GM23338 (cell line): Measurements from ENCODE around the gene DNAJC4. TPM values are rescaled to one million over a fixed set of nuclear protein-coding genes. Genes with fewer than 3 reads are reported as not detected.

Experiments
- ATAC-seq: fragments of 200-7000 bp; cut with Tn5 transposase; 3 replicates; pipeline ENCODE4 v1.9.1; 2020
- DNase-seq: peaks from one replicate; pipeline ENCODE4 v3.0.0-alpha.2; 2015; ENCODE audit warnings: low spot score
- H2AFZ ChIP-seq: fragments of 200-600 bp; sonication (generic); 2 replicates; pipeline ENCODE4 v1.8.0; 2016; ENCODE audit warnings: antibody characterized with exemption, mild to moderate bottlenecking, moderate library complexity
- H3F3A ChIP-seq: fragments of 200-600 bp; sonication (generic); replicated peaks from 2 replicates; pipeline ENCODE4 v1.8.0; 2017; ENCODE audit warnings: antibody characterized with exemption, mixed run types, low read depth
- H3K27ac ChIP-seq: fragments of 200-600 bp; sonication (generic); 2 replicates; pipeline ENCODE4 v1.6.1; 2016; ENCODE audit warnings: low read depth
- H3K27me3 ChIP-seq: fragments of 200-600 bp; sonication (generic); 2 replicates; pipeline ENCODE4 v1.8.0; 2016; ENCODE audit warnings: mild to moderate bottlenecking, mixed run types, moderate library complexity; ENCODE audit not compliant: insufficient read depth
- H3K36me3 ChIP-seq: fragments of 200-600 bp; sonication (generic); 2 replicates; pipeline ENCODE4 v1.8.0; 2016; ENCODE audit warnings: mild to moderate bottlenecking; ENCODE audit not compliant: insufficient read depth
- H3K4me1 ChIP-seq: fragments of 200-600 bp; sonication (generic); 2 replicates; pipeline ENCODE4 v1.8.0; 2016; ENCODE audit warnings: mild to moderate bottlenecking, moderate library complexity; ENCODE audit not compliant: insufficient read depth
- H3K4me2 ChIP-seq: fragments of 200-600 bp; sonication (generic); 2 replicates; pipeline ENCODE4 v1.7.1; 2017; ENCODE audit warnings: mixed run types
- H3K4me3 ChIP-seq: fragments of 200-600 bp; sonication (generic); 2 replicates; pipeline ENCODE4 v1.6.1; 2016; ENCODE audit warnings: mixed run types
- H3K79me2 ChIP-seq: fragments of 200-600 bp; sonication (generic); replicated peaks from 2 replicates; pipeline ENCODE4 v1.8.0; 2017; ENCODE audit warnings: mild to moderate bottlenecking; ENCODE audit not compliant: insufficient read depth
- H3K9me2 ChIP-seq: fragments of 200-600 bp; sonication (generic); 2 replicates; pipeline ENCODE4 v1.8.0; 2017; ENCODE audit not compliant: insufficient read depth
- H4K20me1 ChIP-seq: fragments of 200-600 bp; sonication (generic); replicated peaks from 2 replicates; pipeline ENCODE4 v1.8.0; 2017; ENCODE audit warnings: mild to moderate bottlenecking; ENCODE audit not compliant: insufficient read depth
- H3K27ac Mint-ChIP-seq: 2 replicates; pipeline ENCODE4 v1.8.0; 2020; ENCODE audit warnings: inconsistent platforms, mild to moderate bottlenecking, moderate library complexity, mixed read lengths
- H3K27me3 Mint-ChIP-seq: 3 replicates; pipeline ENCODE4 v1.8.0; 2022; ENCODE audit warnings: low read depth, mild to moderate bottlenecking, moderate library complexity, mixed read lengths, inconsistent platforms; ENCODE audit not compliant: insufficient read depth, poor library complexity
- H3K36me3 Mint-ChIP-seq: 3 replicates; pipeline ENCODE4 v1.8.0; 2021; ENCODE audit warnings: low read depth, mild to moderate bottlenecking, inconsistent platforms, moderate library complexity, mixed read lengths
- H3K4me1 Mint-ChIP-seq: 3 replicates; pipeline ENCODE4 v1.8.0; 2020; ENCODE audit warnings: mild to moderate bottlenecking, inconsistent platforms, mixed read lengths
- H3K4me3 Mint-ChIP-seq: 3 replicates; pipeline ENCODE4 v1.8.0; 2021; ENCODE audit warnings: moderate library complexity, mild to moderate bottlenecking, inconsistent platforms, mixed read lengths
- H3K9me3 Mint-ChIP-seq: 3 replicates; pipeline ENCODE4 v1.8.0; 2020; ENCODE audit warnings: moderate library complexity, mild to moderate bottlenecking, inconsistent platforms, mixed read lengths
- CREB1 ChIP-seq: fragments of 250-450 bp; sonication (Bioruptor Pico); IDR thresholded peaks from 2 replicates; pipeline ENCODE4 v1.5.0; 2020; ENCODE audit warnings: low read depth, mild to moderate bottlenecking, moderate library complexity
- CTCF ChIP-seq, 2 experiments: fragments of 200-600 bp in 1 of 2; sonication (generic) in 1 of 2; conservative IDR thresholded peaks; 2 replicates each; pipeline versions ENCODE4 v1.5.1 to v1.6.1; 2016 to 2017; ENCODE audit warnings: antibody characterized with exemption in 2 of 2, low read depth in 2 of 2, mild to moderate bottlenecking in 2 of 2, moderate library complexity in 1 of 2
- EZH2 ChIP-seq: fragments of 200-600 bp; sonication (generic); IDR thresholded peaks from one replicate; pipeline ENCODE4 v1.8.0; 2017; ENCODE audit warnings: antibody characterized with exemption, mild to moderate bottlenecking, low read depth; ENCODE audit not compliant: unreplicated experiment
- EZH2phosphoT487 ChIP-seq: fragments of 200-600 bp; sonication (generic); IDR thresholded peaks from one replicate; pipeline ENCODE4 v1.8.1; 2018; ENCODE audit warnings: antibody characterized with exemption; ENCODE audit not compliant: unreplicated experiment
- JUNB ChIP-seq: IDR thresholded peaks from one replicate; pipeline ENCODE4 v1.6.1; 2016; ENCODE audit warnings: antibody characterized with exemption; ENCODE audit not compliant: unreplicated experiment
- NANOG ChIP-seq: IDR thresholded peaks from 2 replicates; pipeline ENCODE4 v1.6.1; 2016; ENCODE audit warnings: antibody characterized with exemption, borderline replicate concordance
- POLR2AphosphoS5 ChIP-seq: IDR thresholded peaks from 2 replicates; pipeline ENCODE4 v1.6.1; 2016; ENCODE audit warnings: antibody characterized with exemption, low read depth
- STAT1 ChIP-seq: IDR thresholded peaks from one replicate; pipeline ENCODE4 v1.6.1; 2016; ENCODE audit warnings: antibody characterized with exemption; ENCODE audit not compliant: unreplicated experiment
- ZNF114 ChIP-seq: fragments of 250-450 bp; sonication (Bioruptor Pico); IDR thresholded peaks from 2 replicates; pipeline ENCODE4 v1.5.0; 2020; ENCODE audit warnings: mild to moderate bottlenecking, moderate library complexity
- ZNF331 ChIP-seq: fragments of 250-450 bp; sonication (Bioruptor Pico); IDR thresholded peaks from 2 replicates; pipeline ENCODE4 v1.5.0; 2020; ENCODE audit warnings: low read depth, mild to moderate bottlenecking, moderate library complexity
- polyA plus RNA-seq: library from polyadenylated mRNA; unstranded; fragments of >200 nt; fragmentation: Nextera tagmentation; extraction: Ambion mirVana; gene quantifications from 2 replicates; pipeline ENCODE4 v1.2.1, GENCODE V29; 2016
- total RNA-seq: library from RNA; depleted of rRNA; stranded (reverse); fragments of >200 nt; shearing (Covaris generic); gene quantifications from 2 replicates; pipeline ENCODE4 v1.2.3, GENCODE V29; 2014
- TF ChIP-seq, protein P1 (sequence below): IDR thresholded peaks from 2 replicates; pipeline ENCODE4 v1.6.1; 2016; ENCODE audit warnings: antibody characterized with exemption
- TF ChIP-seq, protein P2 (sequence below): IDR thresholded peaks from one replicate; pipeline ENCODE4 v1.6.1; 2018; ENCODE audit warnings: antibody characterized with exemption; ENCODE audit not compliant: unreplicated experiment
- TF ChIP-seq, protein P3 (sequence below): fragments of 250-450 bp; sonication (Bioruptor Pico); IDR thresholded peaks from 2 replicates; pipeline ENCODE4 v1.5.0; 2020; ENCODE audit warnings: mild to moderate bottlenecking, moderate library complexity

The DNAJC4 gene
- total and polyA plus RNA-seq, 2 experiments from 2014 or later: 10.5 to 34.4 TPM

GRCh38 chr11:64224891-64225607, 5.3 kb upstream of the DNAJC4 start:
- H3K36me3 Mint-ChIP-seq: no peaks in the 10 kb centered on the region
- peaks cover 4% of the 10 kb centered on the region for H3K27me3 Mint-ChIP-seq
- no peaks in the 10 kb centered on the region for H3K9me3 Mint-ChIP-seq
- Histone ChIP-seq H2AFZ (no peak overlapping the region), H3K4me1 (no peaks in the 10 kb centered on the region; the same call in 1 of the 2 replicates), H3K27ac (no peak overlapping the region), H3F3A (0 out of 2 replicates have a peak, but pooled peaks cover 5% of the 10 kb centered on the region), H3K9me2 (no peaks in the 10 kb centered on the region), H3K79me2 (no peaks in the 10 kb centered on the region; the same call in 1 of the 2 replicates), H3K27me3 (no peaks in the 10 kb centered on the region), H3K4me2 (peak overlapping the region; percentile 97), H3K36me3 (no peaks in the 10 kb centered on the region; the same call in 1 of the 2 replicates), H3K4me3 (peak overlapping the region; percentile 98), H4K20me1 (no peaks in the 10 kb centered on the region)
- peak overlapping the region; percentile 89 for H3K4me3 Mint-ChIP-seq
- no peak for DNase-seq
- no peak; the same call in 2 of the 3 replicates for ATAC-seq
- peaks cover 11% of the 10 kb centered on the region for H3K4me1 Mint-ChIP-seq
- TF ChIP-seq NANOG: no peak
- TF ChIP-seq CREB1 (CRISPR knock-in tag): no peak
- no peak for TF ChIP-seq EZH2
- no peak for TF ChIP-seq STAT1
- no peak for TF ChIP-seq EZH2phosphoT487
- no peak for TF ChIP-seq POLR2AphosphoS5
- TF ChIP-seq, protein P1, sequence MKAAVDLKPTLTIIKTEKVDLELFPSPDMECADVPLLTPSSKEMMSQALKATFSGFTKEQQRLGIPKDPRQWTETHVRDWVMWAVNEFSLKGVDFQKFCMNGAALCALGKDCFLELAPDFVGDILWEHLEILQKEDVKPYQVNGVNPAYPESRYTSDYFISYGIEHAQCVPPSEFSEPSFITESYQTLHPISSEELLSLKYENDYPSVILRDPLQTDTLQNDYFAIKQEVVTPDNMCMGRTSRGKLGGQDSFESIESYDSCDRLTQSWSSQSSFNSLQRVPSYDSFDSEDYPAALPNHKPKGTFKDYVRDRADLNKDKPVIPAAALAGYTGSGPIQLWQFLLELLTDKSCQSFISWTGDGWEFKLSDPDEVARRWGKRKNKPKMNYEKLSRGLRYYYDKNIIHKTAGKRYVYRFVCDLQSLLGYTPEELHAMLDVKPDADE: no peak
- TF ChIP-seq, protein P2, sequence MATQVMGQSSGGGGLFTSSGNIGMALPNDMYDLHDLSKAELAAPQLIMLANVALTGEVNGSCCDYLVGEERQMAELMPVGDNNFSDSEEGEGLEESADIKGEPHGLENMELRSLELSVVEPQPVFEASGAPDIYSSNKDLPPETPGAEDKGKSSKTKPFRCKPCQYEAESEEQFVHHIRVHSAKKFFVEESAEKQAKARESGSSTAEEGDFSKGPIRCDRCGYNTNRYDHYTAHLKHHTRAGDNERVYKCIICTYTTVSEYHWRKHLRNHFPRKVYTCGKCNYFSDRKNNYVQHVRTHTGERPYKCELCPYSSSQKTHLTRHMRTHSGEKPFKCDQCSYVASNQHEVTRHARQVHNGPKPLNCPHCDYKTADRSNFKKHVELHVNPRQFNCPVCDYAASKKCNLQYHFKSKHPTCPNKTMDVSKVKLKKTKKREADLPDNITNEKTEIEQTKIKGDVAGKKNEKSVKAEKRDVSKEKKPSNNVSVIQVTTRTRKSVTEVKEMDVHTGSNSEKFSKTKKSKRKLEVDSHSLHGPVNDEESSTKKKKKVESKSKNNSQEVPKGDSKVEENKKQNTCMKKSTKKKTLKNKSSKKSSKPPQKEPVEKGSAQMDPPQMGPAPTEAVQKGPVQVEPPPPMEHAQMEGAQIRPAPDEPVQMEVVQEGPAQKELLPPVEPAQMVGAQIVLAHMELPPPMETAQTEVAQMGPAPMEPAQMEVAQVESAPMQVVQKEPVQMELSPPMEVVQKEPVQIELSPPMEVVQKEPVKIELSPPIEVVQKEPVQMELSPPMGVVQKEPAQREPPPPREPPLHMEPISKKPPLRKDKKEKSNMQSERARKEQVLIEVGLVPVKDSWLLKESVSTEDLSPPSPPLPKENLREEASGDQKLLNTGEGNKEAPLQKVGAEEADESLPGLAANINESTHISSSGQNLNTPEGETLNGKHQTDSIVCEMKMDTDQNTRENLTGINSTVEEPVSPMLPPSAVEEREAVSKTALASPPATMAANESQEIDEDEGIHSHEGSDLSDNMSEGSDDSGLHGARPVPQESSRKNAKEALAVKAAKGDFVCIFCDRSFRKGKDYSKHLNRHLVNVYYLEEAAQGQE: no peak
- TF ChIP-seq ZNF331 (CRISPR knock-in tag): no peak
- TF ChIP-seq JUNB: no peak
- TF ChIP-seq, protein P3, sequence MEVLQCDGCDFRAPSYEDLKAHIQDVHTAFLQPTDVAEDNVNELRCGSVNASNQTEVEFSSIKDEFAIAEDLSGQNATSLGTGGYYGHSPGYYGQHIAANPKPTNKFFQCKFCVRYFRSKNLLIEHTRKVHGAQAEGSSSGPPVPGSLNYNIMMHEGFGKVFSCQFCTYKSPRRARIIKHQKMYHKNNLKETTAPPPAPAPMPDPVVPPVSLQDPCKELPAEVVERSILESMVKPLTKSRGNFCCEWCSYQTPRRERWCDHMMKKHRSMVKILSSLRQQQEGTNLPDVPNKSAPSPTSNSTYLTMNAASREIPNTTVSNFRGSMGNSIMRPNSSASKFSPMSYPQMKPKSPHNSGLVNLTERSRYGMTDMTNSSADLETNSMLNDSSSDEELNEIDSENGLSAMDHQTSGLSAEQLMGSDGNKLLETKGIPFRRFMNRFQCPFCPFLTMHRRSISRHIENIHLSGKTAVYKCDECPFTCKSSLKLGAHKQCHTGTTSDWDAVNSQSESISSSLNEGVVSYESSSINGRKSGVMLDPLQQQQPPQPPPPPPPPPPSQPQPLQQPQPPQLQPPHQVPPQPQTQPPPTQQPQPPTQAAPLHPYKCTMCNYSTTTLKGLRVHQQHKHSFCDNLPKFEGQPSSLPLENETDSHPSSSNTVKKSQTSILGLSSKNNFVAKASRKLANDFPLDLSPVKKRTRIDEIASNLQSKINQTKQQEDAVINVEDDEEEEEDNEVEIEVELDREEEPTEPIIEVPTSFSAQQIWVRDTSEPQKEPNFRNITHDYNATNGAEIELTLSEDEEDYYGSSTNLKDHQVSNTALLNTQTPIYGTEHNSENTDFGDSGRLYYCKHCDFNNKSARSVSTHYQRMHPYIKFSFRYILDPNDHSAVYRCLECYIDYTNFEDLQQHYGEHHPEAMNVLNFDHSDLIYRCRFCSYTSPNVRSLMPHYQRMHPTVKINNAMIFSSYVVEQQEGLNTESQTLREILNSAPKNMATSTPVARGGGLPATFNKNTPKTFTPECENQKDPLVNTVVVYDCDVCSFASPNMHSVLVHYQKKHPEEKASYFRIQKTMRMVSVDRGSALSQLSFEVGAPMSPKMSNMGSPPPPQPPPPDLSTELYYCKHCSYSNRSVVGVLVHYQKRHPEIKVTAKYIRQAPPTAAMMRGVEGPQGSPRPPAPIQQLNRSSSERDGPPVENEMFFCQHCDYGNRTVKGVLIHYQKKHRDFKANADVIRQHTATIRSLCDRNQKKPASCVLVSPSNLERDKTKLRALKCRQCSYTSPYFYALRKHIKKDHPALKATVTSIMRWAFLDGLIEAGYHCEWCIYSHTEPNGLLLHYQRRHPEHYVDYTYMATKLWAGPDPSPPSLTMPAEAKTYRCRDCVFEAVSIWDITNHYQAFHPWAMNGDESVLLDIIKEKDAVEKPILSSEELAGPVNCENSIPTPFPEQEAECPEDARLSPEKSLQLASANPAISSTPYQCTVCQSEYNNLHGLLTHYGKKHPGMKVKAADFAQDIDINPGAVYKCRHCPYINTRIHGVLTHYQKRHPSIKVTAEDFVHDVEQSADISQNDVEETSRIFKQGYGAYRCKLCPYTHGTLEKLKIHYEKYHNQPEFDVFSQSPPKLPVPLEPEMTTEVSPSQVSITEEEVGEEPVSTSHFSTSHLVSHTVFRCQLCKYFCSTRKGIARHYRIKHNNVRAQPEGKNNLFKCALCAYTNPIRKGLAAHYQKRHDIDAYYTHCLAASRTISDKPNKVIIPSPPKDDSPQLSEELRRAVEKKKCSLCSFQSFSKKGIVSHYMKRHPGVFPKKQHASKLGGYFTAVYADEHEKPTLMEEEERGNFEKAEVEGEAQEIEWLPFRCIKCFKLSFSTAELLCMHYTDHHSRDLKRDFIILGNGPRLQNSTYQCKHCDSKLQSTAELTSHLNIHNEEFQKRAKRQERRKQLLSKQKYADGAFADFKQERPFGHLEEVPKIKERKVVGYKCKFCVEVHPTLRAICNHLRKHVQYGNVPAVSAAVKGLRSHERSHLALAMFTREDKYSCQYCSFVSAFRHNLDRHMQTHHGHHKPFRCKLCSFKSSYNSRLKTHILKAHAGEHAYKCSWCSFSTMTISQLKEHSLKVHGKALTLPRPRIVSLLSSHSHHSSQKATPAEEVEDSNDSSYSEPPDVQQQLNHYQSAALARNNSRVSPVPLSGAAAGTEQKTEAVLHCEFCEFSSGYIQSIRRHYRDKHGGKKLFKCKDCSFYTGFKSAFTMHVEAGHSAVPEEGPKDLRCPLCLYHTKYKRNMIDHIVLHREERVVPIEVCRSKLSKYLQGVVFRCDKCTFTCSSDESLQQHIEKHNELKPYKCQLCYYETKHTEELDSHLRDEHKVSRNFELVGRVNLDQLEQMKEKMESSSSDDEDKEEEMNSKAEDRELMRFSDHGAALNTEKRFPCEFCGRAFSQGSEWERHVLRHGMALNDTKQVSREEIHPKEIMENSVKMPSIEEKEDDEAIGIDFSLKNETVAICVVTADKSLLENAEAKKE (CRISPR knock-in tag): no peak
- TF ChIP-seq ZNF114: no peak
- no peak for TF ChIP-seq CTCF (conservative IDR thresholded peaks at IDR 0.05; ENCODE audit: low read depth in 2 of 2)
- H3K27ac Mint-ChIP-seq: no peak overlapping the region
